ENCODE results near the gene COPRS. TPM values are rescaled to one million over a fixed set of nuclear protein-coding genes. Genes with fewer than 3 reads are reported as not detected.
"Not testable (repeated sequence)": the region's sequence is repeated elsewhere in the genome, so short reads cannot be mapped to it uniquely, and the experiment has no call there.

The COPRS gene
- total and polyA plus RNA-seq, 2 donors (not counting 1 experiment from before 2014, with no cell fraction given): 12.6 to 17.1 TPM

- no peak for TF ChIP-seq CTCF (IDR thresholded peaks at IDR 0.05)
- no peak for TF ChIP-seq EZH2 (IDR thresholded peaks at IDR 0.05; ENCODE audit: borderline replicate concordance, insufficient read depth, low read depth, low read length, poor library complexity, severe bottlenecking)
Measured at GRCh38 chr17:31815212-31815730, 43.8 kb downstream of the COPRS start.

GRCh38 chr17:31811101-31811500 lies 47.9 kb downstream of the COPRS start:
- POLR2A ChIA-PET: no interaction called here
- H4K20me1 ChIP-seq (ENCODE audit: control insufficient read depth, insufficient read depth, low read length, poor library complexity, severe bottlenecking): no peaks in the 10 kb centered on the region
- H3K4me1 Mint-ChIP-seq: no peaks in the 10 kb centered on the region
- no peaks in the 10 kb centered on the region for H3K9me3 Mint-ChIP-seq (ENCODE audit: insufficient read depth)
- ATAC-seq (ENCODE audit: low read depth) (no peak), DNase-seq (no peak)
- no peak overlapping the region for H3K9ac ChIP-seq (ENCODE audit: low read length)
- 88% methylated on average over 1 of the region's 4 CpGs for WGBS (ENCODE audit: insufficient coverage)
- H3K79me2 ChIP-seq (ENCODE audit: control insufficient read depth, insufficient read depth, low read length): no peaks in the 10 kb centered on the region
- CTCF ChIA-PET: no interaction called here
- peaks cover 18% of the 10 kb centered on the region for H3K27me3 Mint-ChIP-seq
- no peak overlapping the region for H2AFZ ChIP-seq (ENCODE audit: insufficient read depth, low read depth, low read length, poor library complexity, severe bottlenecking)
- TF ChIP-seq CTCF (IDR thresholded peaks at IDR 0.05): no peak
- TF ChIP-seq EZH2 (IDR thresholded peaks at IDR 0.05; ENCODE audit: borderline replicate concordance, insufficient read depth, low read depth, low read length, poor library complexity, severe bottlenecking): no peak
- intact Hi-C loops (cut with micrococcal nuclease): no loop called here
- no peaks in the 10 kb centered on the region for H3K4me1 ChIP-seq (ENCODE audit: control insufficient read depth in 2 of 2, insufficient read depth in 2 of 2, low read length in 2 of 2)
- no peak overlapping the region for H3K4me3 ChIP-seq (ENCODE audit: control extremely low read depth in 1 of 5, extremely low read depth in 1 of 5, insufficient read depth in 1 of 5, low read depth in 2 of 5, low read length in 4 of 5)
- H3K4me2 ChIP-seq (replicated peaks; ENCODE audit: low read depth, low read length, poor library complexity, severe bottlenecking): no peak overlapping the region
- peaks cover 0 to 4% (median 0%) of the 10 kb centered on the region in 4 experiments for H3K27me3 ChIP-seq (replicated peaks in 1 of 4; ENCODE audit: control extremely low read depth in 1 of 4, control insufficient read depth in 3 of 4, insufficient read depth in 4 of 4, low read length in 3 of 4)
- H3K36me3 ChIP-seq (replicated peaks in 1 of 2; ENCODE audit: control extremely low read depth in 1 of 2, control insufficient read depth in 1 of 2, extremely low read depth in 1 of 2, insufficient read depth in 2 of 2, low read length in 1 of 2): no peaks in the 10 kb centered on the region
- no peak overlapping the region for H3K27ac Mint-ChIP-seq
- H3K4me3 Mint-ChIP-seq: no peak overlapping the region
- no peaks in the 10 kb centered on the region for H3K9me3 ChIP-seq (ENCODE audit: control extremely low read depth in 1 of 3, control insufficient read depth in 2 of 3, insufficient read depth in 1 of 3, low read length in 2 of 3)
- no peak overlapping the region for H3K27ac ChIP-seq (ENCODE audit: low read length in 2 of 2)

More at GRCh38 chr17:31815212-31815730, 43.8 kb downstream of the COPRS start:
- ChIA-PET CTCF (no interaction called here), POLR2A (interaction anchor here (0.7 kb wide), 1 partner anchor 170 kb away, joined by 8 read pairs; no protein-coding TSS in a partner anchor)
- peaks cover 0 to 4% (median 0%) of the 10 kb centered on the region in 4 experiments for H3K27me3 ChIP-seq (replicated peaks in 1 of 4; ENCODE audit: control extremely low read depth in 1 of 4, control insufficient read depth in 3 of 4, insufficient read depth in 4 of 4, low read length in 3 of 4)
- DNase-seq: no peak
- H3K4me2 ChIP-seq (replicated peaks; ENCODE audit: low read depth, low read length, poor library complexity, severe bottlenecking): no peak overlapping the region
- no peak overlapping the region for H3K27ac ChIP-seq (ENCODE audit: low read length in 2 of 2)
- Mint-ChIP-seq H3K9me3 (ENCODE audit: insufficient read depth) (peaks cover 3% of the 10 kb centered on the region), H3K27me3 (peaks cover 19% of the 10 kb centered on the region), H3K4me1 (no peaks in the 10 kb centered on the region), H3K27ac (no peak overlapping the region), H3K4me3 (no peak overlapping the region)
- ATAC-seq (ENCODE audit: low read depth): no peak
- H3K79me2 ChIP-seq (ENCODE audit: control insufficient read depth, insufficient read depth, low read length): no peaks in the 10 kb centered on the region
- WGBS (ENCODE audit: insufficient coverage): 100% methylated on average over 1 of the region's 5 CpGs
- H3K4me3 ChIP-seq (ENCODE audit: control extremely low read depth in 1 of 5, extremely low read depth in 1 of 5, insufficient read depth in 1 of 5, low read depth in 2 of 5, low read length in 4 of 5): no peak overlapping the region
- H3K4me1 ChIP-seq (ENCODE audit: control insufficient read depth in 2 of 2, insufficient read depth in 2 of 2, low read length in 2 of 2): no peaks in the 10 kb centered on the region
- no peaks in the 10 kb centered on the region for H3K36me3 ChIP-seq (replicated peaks in 1 of 2; ENCODE audit: control extremely low read depth in 1 of 2, control insufficient read depth in 1 of 2, extremely low read depth in 1 of 2, insufficient read depth in 2 of 2, low read length in 1 of 2)
- no peaks in the 10 kb centered on the region for H4K20me1 ChIP-seq (ENCODE audit: control insufficient read depth, insufficient read depth, low read length, poor library complexity, severe bottlenecking)
- H3K9ac ChIP-seq (ENCODE audit: low read length): no peak overlapping the region
- H2AFZ ChIP-seq (ENCODE audit: insufficient read depth, low read depth, low read length, poor library complexity, severe bottlenecking): no peak overlapping the region
- H3K9me3 ChIP-seq (ENCODE audit: control extremely low read depth in 1 of 3, control insufficient read depth in 2 of 3, insufficient read depth in 1 of 3, low read length in 2 of 3): peaks cover 0 to 3% (median 0%) of the 10 kb centered on the region in 3 donors
- intact Hi-C loops (cut with micrococcal nuclease): no loop called here

- H3K4me1 ChIP-seq (ENCODE audit: control insufficient read depth in 2 of 2, insufficient read depth in 2 of 2, low read length in 2 of 2); H3K9me3 Mint-ChIP-seq (ENCODE audit: insufficient read depth); H3K9me3 ChIP-seq (ENCODE audit: control extremely low read depth in 1 of 3, control insufficient read depth in 2 of 3, insufficient read depth in 1 of 3, low read length in 2 of 3); intact Hi-C loops (cut with micrococcal nuclease); H3K79me2 ChIP-seq (ENCODE audit: control insufficient read depth, insufficient read depth, low read length); H3K4me3 Mint-ChIP-seq; H3K9ac ChIP-seq (ENCODE audit: low read length); H3K4me2 ChIP-seq (replicated peaks; ENCODE audit: low read depth, low read length, poor library complexity, severe bottlenecking); H3K36me3 ChIP-seq (replicated peaks in 1 of 2; ENCODE audit: control extremely low read depth in 1 of 2, control insufficient read depth in 1 of 2, extremely low read depth in 1 of 2, insufficient read depth in 2 of 2, low read length in 1 of 2); H2AFZ ChIP-seq (ENCODE audit: insufficient read depth, low read depth, low read length, poor library complexity, severe bottlenecking); H3K4me1 Mint-ChIP-seq; H4K20me1 ChIP-seq (ENCODE audit: control insufficient read depth, insufficient read depth, low read length, poor library complexity, severe bottlenecking); ATAC-seq (ENCODE audit: low read depth); POLR2A ChIA-PET; H3K27ac Mint-ChIP-seq; H3K27me3 ChIP-seq (replicated peaks in 1 of 4; ENCODE audit: control extremely low read depth in 1 of 4, control insufficient read depth in 3 of 4, insufficient read depth in 4 of 4, low read length in 3 of 4); H3K4me3 ChIP-seq (ENCODE audit: control extremely low read depth in 1 of 5, extremely low read depth in 1 of 5, insufficient read depth in 1 of 5, low read depth in 2 of 5, low read length in 4 of 5); H3K27ac ChIP-seq (ENCODE audit: low read length in 2 of 2); DNase-seq: not testable (repeated sequence)
- H3K27me3 Mint-ChIP-seq: peaks cover 18% of the 10 kb centered on the region
- 97% methylated on average over 3 of the region's 7 CpGs for WGBS (ENCODE audit: insufficient coverage)
- CTCF ChIA-PET: interaction anchor here (0.6 kb wide), 1 partner anchor 14 kb away, joined by 3 read pairs; no protein-coding TSS in a partner anchor
Measured at GRCh38 chr17:31809876-31810275, 49.2 kb downstream of the COPRS start.
